Nephron (organoid): ENCODE data around the gene UBL7.

Experiments used
- H3K27ac Mint-ChIP-seq, 3 experiments: 2 replicates each; pipeline ENCODE4 v1.8.0; 2020; ENCODE audit warnings: mixed read lengths in 3 of 3, mild to moderate bottlenecking in 2 of 3, moderate library complexity in 1 of 3
- H3K27me3 Mint-ChIP-seq: 2 replicates; pipeline ENCODE4 v1.8.0; 2021; ENCODE audit warnings: low read depth, mild to moderate bottlenecking, moderate library complexity, mixed read lengths
- H3K36me3 Mint-ChIP-seq: 2 replicates; pipeline ENCODE4 v1.8.0; 2020; ENCODE audit warnings: low read depth, mixed read lengths
- H3K4me1 Mint-ChIP-seq: 2 replicates; pipeline ENCODE4 v1.8.0; 2020; ENCODE audit warnings: mixed read lengths
- H3K4me3 Mint-ChIP-seq, 3 experiments: 2 replicates each; pipeline ENCODE4 v1.8.0; 2020; ENCODE audit warnings: mild to moderate bottlenecking in 3 of 3, mixed read lengths in 3 of 3, moderate library complexity in 2 of 3
- H3K9me3 Mint-ChIP-seq: 2 replicates; pipeline ENCODE4 v1.8.0; 2020; ENCODE audit warnings: mixed read lengths
- TF ChIP-seq, protein P1 (sequence below), 3 experiments: fragments of 200-600 bp; sonication (generic); IDR thresholded peaks; one replicate each; pipeline ENCODE4 v1.5.0; 2021; ENCODE audit warnings: antibody characterized with exemption in 3 of 3; ENCODE audit not compliant: unreplicated experiment in 3 of 3

The UBL7 gene

DNA sequence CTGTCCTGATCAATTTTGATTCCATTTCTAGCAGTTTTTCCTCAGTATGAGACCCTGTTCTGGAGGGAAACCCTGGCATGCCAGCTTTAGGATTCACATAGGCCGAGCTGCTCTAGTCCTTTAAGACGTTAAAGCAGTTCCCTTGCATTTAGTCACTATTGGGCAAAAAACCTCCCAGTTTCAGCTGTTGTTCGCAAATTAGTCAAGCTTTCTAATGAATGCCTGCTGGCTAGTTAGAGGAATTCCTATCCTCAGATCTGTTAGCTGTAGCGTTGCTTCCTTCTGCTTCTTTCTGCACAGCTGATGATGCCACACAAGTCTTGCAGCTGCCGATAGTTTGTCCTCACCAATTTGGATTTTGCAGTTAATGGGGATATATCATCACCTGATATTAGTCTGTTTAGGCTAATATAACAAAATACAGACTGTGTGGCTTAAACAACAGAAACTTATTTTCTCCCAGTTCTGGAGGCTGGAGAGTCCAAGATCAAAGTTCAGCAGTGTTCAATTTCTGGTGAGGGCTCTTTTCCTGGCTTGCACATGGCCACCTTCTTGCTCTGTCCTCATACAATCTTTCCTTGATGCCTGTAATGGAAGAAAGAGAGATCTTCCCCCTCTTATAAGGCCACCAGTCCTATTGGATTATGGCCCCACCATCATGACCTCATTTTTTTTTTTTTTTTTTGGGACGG, 7.5 kb upstream of the UBL7 start:
- peaks cover 8% of the 10 kb centered on the region for H3K9me3 Mint-ChIP-seq
- peak overlapping the region in 1 of 3 experiments; percentile 51 for H3K4me3 Mint-ChIP-seq
- H3K27me3 Mint-ChIP-seq = no peaks in the 10 kb centered on the region
- H3K27ac Mint-ChIP-seq = peak overlapping the region; percentile 48 to 81 (median 60)
- TF ChIP-seq, protein P1, sequence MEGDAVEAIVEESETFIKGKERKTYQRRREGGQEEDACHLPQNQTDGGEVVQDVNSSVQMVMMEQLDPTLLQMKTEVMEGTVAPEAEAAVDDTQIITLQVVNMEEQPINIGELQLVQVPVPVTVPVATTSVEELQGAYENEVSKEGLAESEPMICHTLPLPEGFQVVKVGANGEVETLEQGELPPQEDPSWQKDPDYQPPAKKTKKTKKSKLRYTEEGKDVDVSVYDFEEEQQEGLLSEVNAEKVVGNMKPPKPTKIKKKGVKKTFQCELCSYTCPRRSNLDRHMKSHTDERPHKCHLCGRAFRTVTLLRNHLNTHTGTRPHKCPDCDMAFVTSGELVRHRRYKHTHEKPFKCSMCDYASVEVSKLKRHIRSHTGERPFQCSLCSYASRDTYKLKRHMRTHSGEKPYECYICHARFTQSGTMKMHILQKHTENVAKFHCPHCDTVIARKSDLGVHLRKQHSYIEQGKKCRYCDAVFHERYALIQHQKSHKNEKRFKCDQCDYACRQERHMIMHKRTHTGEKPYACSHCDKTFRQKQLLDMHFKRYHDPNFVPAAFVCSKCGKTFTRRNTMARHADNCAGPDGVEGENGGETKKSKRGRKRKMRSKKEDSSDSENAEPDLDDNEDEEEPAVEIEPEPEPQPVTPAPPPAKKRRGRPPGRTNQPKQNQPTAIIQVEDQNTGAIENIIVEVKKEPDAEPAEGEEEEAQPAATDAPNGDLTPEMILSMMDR (IDR thresholded peaks at IDR 0.05; ENCODE audit: unreplicated experiment in 3 of 3) = no peak
- peaks cover 9% of the 10 kb centered on the region for H3K4me1 Mint-ChIP-seq
- H3K36me3 Mint-ChIP-seq = peaks cover 60% of the 10 kb centered on the region

GRCh38 chr15:74466570-74466969, 5.6 kb upstream of the UBL7 start:
- TF ChIP-seq, protein P1 (IDR thresholded peaks at IDR 0.05; ENCODE audit: unreplicated experiment in 3 of 3) = no peak
- peaks cover 10% of the 10 kb centered on the region for H3K9me3 Mint-ChIP-seq
- no peaks in the 10 kb centered on the region for H3K27me3 Mint-ChIP-seq
- no peak overlapping the region for H3K4me3 Mint-ChIP-seq
- H3K4me1 Mint-ChIP-seq = peaks cover 26% of the 10 kb centered on the region
- H3K27ac Mint-ChIP-seq = no peak overlapping the region
- H3K36me3 Mint-ChIP-seq = peaks cover 60% of the 10 kb centered on the region

GRCh38 chr15:74464897-74465296, 3.9 kb upstream of the UBL7 start:
- no peak overlapping the region for H3K4me3 Mint-ChIP-seq
- no peaks in the 10 kb centered on the region for H3K27me3 Mint-ChIP-seq
- TF ChIP-seq, protein P1 (IDR thresholded peaks at IDR 0.05; ENCODE audit: unreplicated experiment in 3 of 3) = no peak
- peaks cover 50% of the 10 kb centered on the region for H3K36me3 Mint-ChIP-seq
- H3K9me3 Mint-ChIP-seq = peaks cover 10% of the 10 kb centered on the region
- H3K4me1 Mint-ChIP-seq = peaks cover 39% of the 10 kb centered on the region
- no peak overlapping the region for H3K27ac Mint-ChIP-seq

- H3K27ac Mint-ChIP-seq = no peak overlapping the region
- peaks cover 47% of the 10 kb centered on the region for H3K36me3 Mint-ChIP-seq
- H3K4me3 Mint-ChIP-seq = peak overlapping the region in 2 of 3 experiments; percentile 6 to 59
- peaks cover 10% of the 10 kb centered on the region for H3K9me3 Mint-ChIP-seq
- H3K4me1 Mint-ChIP-seq = peaks cover 39% of the 10 kb centered on the region
- TF ChIP-seq, protein P1 (IDR thresholded peaks at IDR 0.05; ENCODE audit: unreplicated experiment in 3 of 3) = no peak
- H3K27me3 Mint-ChIP-seq = no peaks in the 10 kb centered on the region
Observed at GRCh38 chr15:74464216-74464615, 3.3 kb upstream of the UBL7 start.

DNA sequence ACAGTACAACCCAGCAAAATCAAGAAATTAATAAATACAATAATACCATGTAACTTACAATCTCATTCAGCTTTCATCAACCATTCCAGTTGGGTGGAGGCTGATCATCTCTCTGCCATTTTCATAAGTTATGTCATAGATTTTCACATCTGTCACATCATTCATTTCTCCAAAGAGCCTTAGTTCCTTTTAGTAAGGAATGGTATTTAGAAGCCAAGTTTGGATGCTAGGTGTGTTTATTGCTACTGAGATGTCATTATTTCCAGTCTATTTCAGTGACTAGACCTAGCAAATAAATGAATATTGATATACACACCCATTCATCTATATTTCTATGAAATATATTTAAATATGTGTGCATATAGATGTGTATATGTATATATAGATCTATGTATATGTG, 2.7 kb upstream of the UBL7 start:
- Mint-ChIP-seq H3K36me3 (peaks cover 47% of the 10 kb centered on the region), H3K4me3 (peak overlapping the region; percentile 49 to 69 (median 63)), H3K27me3 (no peaks in the 10 kb centered on the region), H3K4me1 (peaks cover 44% of the 10 kb centered on the region), H3K9me3 (peaks cover 10% of the 10 kb centered on the region), H3K27ac (peak overlapping the region in 1 of 3 experiments; percentile 14)
- TF ChIP-seq, protein P1 (IDR thresholded peaks at IDR 0.05; ENCODE audit: unreplicated experiment in 3 of 3) = no peak
